Activated T-cell treated with anti-CD3 and anti-CD28 coated beads, Interleukin-2, amount 50 U/mL, for 4 hours (primary cell): ENCODE results near the gene SYDE2. TPM values are rescaled to one million over a fixed set of nuclear protein-coding genes. Genes with fewer than 3 reads are reported as not detected.

Experiments used
- ATAC-seq, 2 donors: fragments of 200-7000 bp; cut with Tn5 transposase; one replicate each; pipeline ENCODE4 v1.10.0; 2021
- DNase-seq: peaks from one replicate; pipeline ENCODE4 v3.0.0-alpha.2; 2020
- H3K27me3 Mint-ChIP-seq: one replicate; pipeline ENCODE4 v1.8.0; 2021; ENCODE audit warnings: low read depth, mixed read lengths
- H3K36me3 Mint-ChIP-seq: one replicate; pipeline ENCODE4 v1.8.0; 2022; ENCODE audit warnings: mixed read lengths; ENCODE audit not compliant: insufficient read depth
- H3K4me1 Mint-ChIP-seq: one replicate; pipeline ENCODE4 v1.8.0; 2021; ENCODE audit warnings: low read depth, mixed read lengths
- H3K4me3 Mint-ChIP-seq: one replicate; pipeline ENCODE4 v1.8.0; 2021; ENCODE audit warnings: mild to moderate bottlenecking, moderate library complexity, mixed read lengths
- H3K9me3 Mint-ChIP-seq: one replicate; pipeline ENCODE4 v1.8.0; 2021; ENCODE audit warnings: mixed read lengths
- total RNA-seq, 3 donors: library from RNA; stranded (reverse); gene quantifications; one replicate each; pipeline ENCODE4 v1.2.1, GENCODE V29; 2021

SYDE2 gene
- total RNA-seq, 3 donors from 2014 or later: 2.2 to 4.3 (median 3.6) TPM

- Mint-ChIP-seq H3K4me3 (no peak overlapping the region), H3K4me1 (no peaks in the 10 kb centered on the region), H3K9me3 (no peaks in the 10 kb centered on the region), H3K27me3 (peaks cover 2% of the 10 kb centered on the region), H3K36me3 (no peaks in the 10 kb centered on the region)
- DNase-seq (no peak), ATAC-seq (no peak)
Measured at GRCh38 chr1:85224734-85225623, 24.2 kb upstream of the SYDE2 start.

DNA sequence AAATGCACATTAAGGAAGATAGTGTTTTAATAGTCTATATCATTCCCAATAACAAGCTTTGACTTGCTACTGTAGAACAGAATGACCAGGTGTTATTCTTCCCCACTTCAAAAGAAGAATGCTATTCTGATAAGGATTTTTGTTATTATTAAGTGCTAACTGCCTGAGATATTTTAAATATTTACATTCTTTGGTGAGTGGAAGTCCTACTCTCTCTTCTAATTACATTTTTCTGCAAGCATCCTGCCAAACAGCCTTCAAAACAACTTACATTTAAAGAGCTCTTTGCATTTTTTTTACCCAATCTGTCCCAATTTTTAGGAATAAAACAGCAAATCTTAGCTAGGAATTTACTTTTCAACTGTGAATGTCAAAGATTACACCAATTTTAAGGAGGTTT is 23.5 kb upstream of the SYDE2 start:
- DNase-seq (no peak), ATAC-seq (no peak)
- no peaks in the 10 kb centered on the region for H3K4me1 Mint-ChIP-seq
- H3K27me3 Mint-ChIP-seq: peaks cover 2% of the 10 kb centered on the region
- H3K4me3 Mint-ChIP-seq: no peak overlapping the region
- no peaks in the 10 kb centered on the region for H3K36me3 Mint-ChIP-seq
- no peaks in the 10 kb centered on the region for H3K9me3 Mint-ChIP-seq

GRCh38 chr1:85223334-85223733 is 22.5 kb upstream of the SYDE2 start:
- Mint-ChIP-seq H3K4me1 (no peaks in the 10 kb centered on the region), H3K27me3 (peaks cover 2% of the 10 kb centered on the region), H3K36me3 (no peaks in the 10 kb centered on the region), H3K4me3 (no peak overlapping the region), H3K9me3 (no peaks in the 10 kb centered on the region)
- ATAC-seq (no peak), DNase-seq (no peak)

DNA sequence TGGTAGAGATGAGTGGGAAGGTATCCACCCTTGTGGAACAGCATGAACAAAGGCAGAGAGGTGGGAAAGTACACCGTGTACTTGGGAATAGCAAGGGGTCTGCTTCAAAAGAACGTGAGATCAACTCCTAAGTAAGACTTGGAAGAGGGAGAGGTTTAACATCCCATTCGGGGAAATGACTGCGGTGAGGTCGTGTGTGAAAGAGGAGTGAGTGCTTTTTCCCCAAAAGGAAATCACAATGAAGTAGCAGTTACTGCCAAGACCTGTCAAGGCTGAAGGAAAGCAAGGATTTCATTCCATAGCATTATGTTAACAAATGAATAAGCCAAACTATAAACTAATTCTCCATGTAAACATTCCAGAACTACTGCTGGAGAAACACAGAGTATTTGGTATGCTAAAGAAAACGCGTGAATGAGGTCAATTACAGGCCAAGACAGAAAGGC is 20.0 kb upstream of the SYDE2 start:
- DNase-seq (no peak), ATAC-seq (no peak)
- Mint-ChIP-seq H3K4me1 (no peaks in the 10 kb centered on the region), H3K4me3 (no peak overlapping the region), H3K36me3 (no peaks in the 10 kb centered on the region), H3K27me3 (peaks cover 11% of the 10 kb centered on the region), H3K9me3 (no peaks in the 10 kb centered on the region)

GRCh38 chr1:85219853-85220610 is 19.2 kb upstream of the SYDE2 start:
- ATAC-seq (no peak), DNase-seq (no peak)
- Mint-ChIP-seq H3K4me1 (no peaks in the 10 kb centered on the region), H3K27me3 (peaks cover 11% of the 10 kb centered on the region), H3K36me3 (no peaks in the 10 kb centered on the region), H3K9me3 (no peaks in the 10 kb centered on the region), H3K4me3 (no peak overlapping the region)

DNA sequence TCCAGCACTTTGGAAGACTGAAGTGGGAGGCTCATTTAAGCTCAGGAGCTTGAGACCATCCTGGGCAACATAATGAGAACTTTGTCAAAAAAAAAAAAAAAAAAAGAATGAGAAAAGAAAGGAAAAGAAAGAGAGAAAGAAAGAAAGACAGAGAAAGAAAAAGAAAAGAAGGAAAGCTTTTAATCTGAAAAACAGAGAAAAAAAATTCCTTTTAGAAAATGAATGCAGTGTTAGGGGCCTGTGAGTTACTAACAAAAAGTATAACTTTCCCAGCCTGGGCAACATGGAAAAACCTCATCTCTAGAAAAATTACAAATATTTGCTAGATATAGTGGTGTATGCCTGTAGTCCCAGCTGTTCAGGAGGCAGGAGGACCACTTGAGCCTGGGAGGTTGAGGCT is 15.9 kb upstream of the SYDE2 start:
- ATAC-seq: no peak
- Mint-ChIP-seq H3K27me3 (peaks cover 17% of the 10 kb centered on the region), H3K4me3 (no peak overlapping the region), H3K4me1 (no peaks in the 10 kb centered on the region), H3K9me3 (no peaks in the 10 kb centered on the region), H3K36me3 (no peaks in the 10 kb centered on the region)
- DNase-seq: no peak

DNA sequence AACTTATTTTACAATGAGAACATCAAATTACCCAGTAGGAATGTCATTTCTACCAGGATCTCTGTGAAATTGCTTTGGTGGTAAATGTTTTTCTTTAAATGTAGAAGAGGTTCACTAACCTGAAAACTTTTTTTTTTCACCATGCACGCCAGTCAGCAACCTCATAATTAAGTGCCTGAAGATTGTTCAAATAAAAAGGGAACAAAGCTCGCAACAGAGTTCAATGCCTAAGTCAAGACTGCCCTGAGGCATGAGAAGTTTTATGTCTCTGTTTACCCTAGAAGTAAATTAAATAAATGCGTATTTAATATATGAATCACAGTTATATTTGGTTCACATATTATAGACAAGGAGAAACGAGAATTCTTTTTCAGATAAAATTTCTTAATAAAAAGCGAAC is 13.8 kb upstream of the SYDE2 start:
- Mint-ChIP-seq H3K4me1 (no peaks in the 10 kb centered on the region), H3K36me3 (no peaks in the 10 kb centered on the region), H3K27me3 (peaks cover 29% of the 10 kb centered on the region), H3K4me3 (no peak overlapping the region), H3K9me3 (no peaks in the 10 kb centered on the region)
- DNase-seq: no peak
- ATAC-seq: no peak

DNA sequence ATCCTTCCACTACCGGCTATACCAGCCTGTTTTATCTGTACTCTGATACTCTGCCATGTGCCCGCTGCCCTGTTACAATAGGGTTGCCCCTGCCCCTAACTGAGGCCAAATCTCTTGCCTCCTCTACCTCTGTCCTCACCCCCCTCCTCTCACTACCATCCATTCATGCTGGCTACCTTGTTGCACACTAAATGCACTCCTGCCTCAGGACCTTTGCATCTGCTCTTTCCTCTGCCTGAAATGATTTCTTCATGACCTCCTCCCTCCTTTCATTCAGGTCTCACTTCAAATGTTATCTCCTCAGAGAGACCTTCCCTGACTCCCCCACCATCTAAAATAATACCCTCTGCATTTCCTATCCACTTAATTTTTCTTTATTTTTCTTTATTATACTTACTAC is 7.7 kb upstream of the SYDE2 start:
- H3K36me3 Mint-ChIP-seq: no peaks in the 10 kb centered on the region
- no peak overlapping the region for H3K4me3 Mint-ChIP-seq
- ATAC-seq: no peak
- no peaks in the 10 kb centered on the region for H3K9me3 Mint-ChIP-seq
- no peaks in the 10 kb centered on the region for H3K4me1 Mint-ChIP-seq
- peaks cover 44% of the 10 kb centered on the region for H3K27me3 Mint-ChIP-seq
- no peak for DNase-seq

- H3K9me3 Mint-ChIP-seq: no peaks in the 10 kb centered on the region
Measured at GRCh38 chr1:85203573-85204171, 2.9 kb upstream of the SYDE2 start.

GRCh38 chr1:85202864-85203255 is 2.0 kb upstream of the SYDE2 start:
- DNase-seq: no peak
- no peak overlapping the region for H3K4me3 Mint-ChIP-seq
- peaks cover 26% of the 10 kb centered on the region for H3K4me1 Mint-ChIP-seq
- no peak for ATAC-seq
- peaks cover under 1% of the 10 kb centered on the region for H3K36me3 Mint-ChIP-seq
- H3K27me3 Mint-ChIP-seq: peaks cover 32% of the 10 kb centered on the region
- H3K9me3 Mint-ChIP-seq: no peaks in the 10 kb centered on the region

More at GRCh38 chr1:85203573-85204171, 2.9 kb upstream of the SYDE2 start:
- no peak overlapping the region for H3K4me3 Mint-ChIP-seq
- peaks cover 21% of the 10 kb centered on the region for H3K4me1 Mint-ChIP-seq
- DNase-seq (no peak), ATAC-seq (no peak)
- no peaks in the 10 kb centered on the region for H3K36me3 Mint-ChIP-seq
- peaks cover 38% of the 10 kb centered on the region for H3K27me3 Mint-ChIP-seq

- Mint-ChIP-seq H3K36me3 (peaks cover 2% of the 10 kb centered on the region), H3K27me3 (peaks cover 28% of the 10 kb centered on the region), H3K4me3 (peak overlapping the region; percentile 93), H3K9me3 (no peaks in the 10 kb centered on the region), H3K4me1 (peaks cover 29% of the 10 kb centered on the region)
- ATAC-seq: no peak
- no peak for DNase-seq
Measured at GRCh38 chr1:85202092-85202863, 1.5 kb upstream of the SYDE2 start.

- Mint-ChIP-seq H3K27me3 (peaks cover 23% of the 10 kb centered on the region), H3K4me1 (peaks cover 31% of the 10 kb centered on the region), H3K4me3 (peak overlapping the region; percentile 93), H3K9me3 (no peaks in the 10 kb centered on the region), H3K36me3 (peaks cover 2% of the 10 kb centered on the region)
- DNase-seq (peak; percentile 58), ATAC-seq (peak; percentile 69 to 70)
Measured at GRCh38 chr1:85201340-85202091, 700 bp upstream of the SYDE2 start.

- H3K4me3 Mint-ChIP-seq: peak overlapping the region; percentile 85
- no peaks in the 10 kb centered on the region for H3K9me3 Mint-ChIP-seq
- H3K27me3 Mint-ChIP-seq: peaks cover 23% of the 10 kb centered on the region
- peaks cover 2% of the 10 kb centered on the region for H3K36me3 Mint-ChIP-seq
- ATAC-seq: no peak
- no peak for DNase-seq
- H3K4me1 Mint-ChIP-seq: peaks cover 35% of the 10 kb centered on the region
Measured at GRCh38 chr1:85199667-85200462, 951 bp downstream of the SYDE2 start.
